Glomerular visceral epithelial cell (primary cell): ENCODE data around the gene RLBP1.

ENCODE experiments used
- DNase-seq: peaks from one replicate; pipeline ENCODE4 v3.0.0-alpha.2; 2016; ENCODE audit errors: extremely low spot score

Gene RLBP1

GRCh38 chr15:89206908-89207331, 14.5 kb downstream of the RLBP1 start:
- DNase-seq: peak; percentile 78

GRCh38 chr15:89205991-89206585, 15.3 kb downstream of the RLBP1 start:
- DNase-seq: no peak

GRCh38 chr15:89203705-89204273, 17.6 kb downstream of the RLBP1 start:
- DNase-seq: peak; percentile 22

- no peak for DNase-seq
Measured at GRCh38 chr15:89201465-89202005, 19.8 kb downstream of the RLBP1 start.

GRCh38 chr15:89200182-89200581, 21.2 kb downstream of the RLBP1 start:
- no peak for DNase-seq

- DNase-seq: no peak
Measured at GRCh38 chr15:89199746-89200145, 21.6 kb downstream of the RLBP1 start.

GRCh38 chr15:89198934-89199333, 22.4 kb downstream of the RLBP1 start:
- DNase-seq: no peak

- DNase-seq: no peak
Measured at GRCh38 chr15:89198196-89198595, 23.2 kb downstream of the RLBP1 start.

GRCh38 chr15:89197503-89197971, 23.8 kb downstream of the RLBP1 start:
- no peak for DNase-seq

- no peak for DNase-seq
Measured at GRCh38 chr15:89196994-89197393, 24.4 kb downstream of the RLBP1 start.

- no peak for DNase-seq
Measured at GRCh38 chr15:89196241-89196640, 25.1 kb downstream of the RLBP1 start.

GRCh38 chr15:89195836-89196235, 25.5 kb downstream of the RLBP1 start:
- no peak for DNase-seq

- DNase-seq: no peak
Measured at GRCh38 chr15:89194608-89195007, 26.8 kb downstream of the RLBP1 start.

- no peak for DNase-seq
Measured at GRCh38 chr15:89192766-89193165, 28.6 kb downstream of the RLBP1 start.

- no peak for DNase-seq
Measured at GRCh38 chr15:89192136-89192535, 29.2 kb downstream of the RLBP1 start.

GRCh38 chr15:89187986-89188514, 33.3 kb downstream of the RLBP1 start:
- peak; percentile 44 for DNase-seq

GRCh38 chr15:89187301-89187985, 33.9 kb downstream of the RLBP1 start:
- DNase-seq: peak; percentile 31

GRCh38 chr15:89186803-89187202, 34.6 kb downstream of the RLBP1 start:
- no peak for DNase-seq

GRCh38 chr15:89184886-89185526, 36.4 kb downstream of the RLBP1 start:
- DNase-seq: no peak

- DNase-seq: no peak
Measured at GRCh38 chr15:89184357-89184756, 37.0 kb downstream of the RLBP1 start.

GRCh38 chr15:89179966-89180875, 41.2 kb downstream of the RLBP1 start:
- DNase-seq: no peak
